CMK (cell line): ENCODE data around the gene KLHL6.
"Not testable (repeated sequence)": the region's sequence is repeated elsewhere in the genome, so short reads cannot be mapped to it uniquely, and the experiment has no call there.

ENCODE experiments used
- DNase-seq: peaks from one replicate; pipeline ENCODE4 v3.0.0-alpha.2; 2010; ENCODE audit warnings: low read depth

KLHL6 gene

DNA sequence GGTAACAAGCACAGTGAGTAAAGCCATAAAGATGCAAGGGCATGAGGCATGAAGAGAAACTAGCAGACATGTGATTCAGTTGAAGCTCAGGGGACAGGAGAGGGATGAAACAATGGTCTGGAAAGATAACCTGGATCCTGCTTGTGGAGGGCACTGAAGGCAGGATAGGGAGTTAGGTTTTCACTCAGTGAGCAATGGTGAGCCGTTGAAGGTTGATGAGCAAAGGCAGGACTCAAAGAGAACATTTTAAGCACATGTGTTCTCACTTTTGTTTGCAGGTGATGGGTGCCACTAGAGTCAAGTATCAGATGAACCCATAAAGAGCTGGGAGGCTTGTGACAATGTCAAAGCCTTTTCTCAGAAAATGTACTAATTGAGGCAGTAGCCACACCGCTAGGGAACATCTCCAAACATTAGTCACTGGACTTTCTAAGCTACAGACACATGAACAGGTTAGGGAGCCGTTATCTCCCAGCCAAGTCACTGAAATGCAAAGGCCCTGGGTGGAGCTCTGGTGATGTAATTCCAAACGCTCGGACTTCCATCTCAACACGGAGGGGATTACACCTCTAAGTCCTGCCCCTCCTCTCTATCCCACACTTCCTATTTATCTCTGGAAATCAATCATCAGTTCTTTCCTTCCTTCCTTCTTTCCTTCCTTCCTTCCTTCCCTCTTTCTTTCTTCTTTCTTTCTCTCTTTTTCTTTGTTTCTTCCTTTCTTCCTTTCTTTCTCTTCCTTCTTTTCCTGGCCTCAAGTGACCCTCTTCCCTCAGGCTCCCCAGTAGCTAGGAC is 22.7 kb downstream of the KLHL6 start:
- no peak for DNase-seq

DNA sequence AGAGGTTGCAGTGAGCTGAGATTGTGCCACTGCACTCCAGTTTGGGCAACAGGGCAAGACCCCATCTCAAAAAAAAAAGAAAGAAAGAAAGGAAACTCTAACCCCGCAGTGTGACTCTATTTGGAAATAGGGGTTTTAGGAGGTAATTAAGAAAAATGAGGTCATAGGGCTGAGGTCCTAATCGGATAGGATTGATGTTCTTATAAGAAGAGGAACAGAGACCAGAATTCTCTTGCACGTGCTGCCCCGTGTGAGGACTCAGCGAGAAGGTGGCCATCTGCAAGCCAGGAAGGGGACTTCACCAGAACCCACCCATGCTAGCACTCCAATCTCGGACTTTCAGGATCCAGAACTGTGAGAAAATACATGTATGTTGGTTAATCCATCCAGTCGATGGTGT is 25.8 kb downstream of the KLHL6 start:
- no peak for DNase-seq

DNA sequence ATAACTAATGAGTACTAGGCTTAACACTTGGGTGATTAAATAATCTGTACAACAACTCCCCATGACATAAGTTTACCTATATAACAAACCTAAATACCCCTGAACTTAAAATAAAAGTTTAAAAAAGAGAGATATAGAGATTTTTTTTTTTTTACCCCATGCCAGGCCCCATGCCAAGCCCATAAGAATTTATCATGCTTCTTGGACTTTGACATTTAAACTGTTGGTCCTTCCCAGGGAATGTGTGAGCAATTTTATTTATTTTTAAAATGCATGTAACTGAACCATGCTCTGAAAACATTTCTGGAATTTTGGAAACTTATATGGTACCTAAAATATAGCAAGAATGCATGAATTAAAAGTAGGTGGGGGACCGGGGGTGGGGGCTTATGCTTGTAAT is 26.3 kb downstream of the KLHL6 start:
- DNase-seq: no peak

DNA sequence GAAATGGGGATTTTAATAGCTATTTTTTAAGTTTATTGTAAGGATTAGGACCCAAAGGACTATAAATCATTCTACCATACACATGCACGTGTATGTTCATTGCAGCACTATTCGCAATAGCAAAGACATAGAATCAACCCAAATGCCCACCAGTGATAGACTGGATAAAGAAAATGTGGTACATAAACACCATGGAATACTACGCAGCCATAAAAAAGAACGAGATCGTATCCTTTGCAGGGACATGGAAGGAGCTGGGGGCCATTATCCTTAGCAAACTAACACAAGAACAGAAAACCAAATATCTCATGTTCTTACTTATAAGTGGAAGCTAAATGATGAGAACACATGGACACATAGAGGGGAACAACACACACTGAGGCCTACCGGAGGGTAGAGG is 26.7 kb downstream of the KLHL6 start:
- not testable (repeated sequence) for DNase-seq

DNA sequence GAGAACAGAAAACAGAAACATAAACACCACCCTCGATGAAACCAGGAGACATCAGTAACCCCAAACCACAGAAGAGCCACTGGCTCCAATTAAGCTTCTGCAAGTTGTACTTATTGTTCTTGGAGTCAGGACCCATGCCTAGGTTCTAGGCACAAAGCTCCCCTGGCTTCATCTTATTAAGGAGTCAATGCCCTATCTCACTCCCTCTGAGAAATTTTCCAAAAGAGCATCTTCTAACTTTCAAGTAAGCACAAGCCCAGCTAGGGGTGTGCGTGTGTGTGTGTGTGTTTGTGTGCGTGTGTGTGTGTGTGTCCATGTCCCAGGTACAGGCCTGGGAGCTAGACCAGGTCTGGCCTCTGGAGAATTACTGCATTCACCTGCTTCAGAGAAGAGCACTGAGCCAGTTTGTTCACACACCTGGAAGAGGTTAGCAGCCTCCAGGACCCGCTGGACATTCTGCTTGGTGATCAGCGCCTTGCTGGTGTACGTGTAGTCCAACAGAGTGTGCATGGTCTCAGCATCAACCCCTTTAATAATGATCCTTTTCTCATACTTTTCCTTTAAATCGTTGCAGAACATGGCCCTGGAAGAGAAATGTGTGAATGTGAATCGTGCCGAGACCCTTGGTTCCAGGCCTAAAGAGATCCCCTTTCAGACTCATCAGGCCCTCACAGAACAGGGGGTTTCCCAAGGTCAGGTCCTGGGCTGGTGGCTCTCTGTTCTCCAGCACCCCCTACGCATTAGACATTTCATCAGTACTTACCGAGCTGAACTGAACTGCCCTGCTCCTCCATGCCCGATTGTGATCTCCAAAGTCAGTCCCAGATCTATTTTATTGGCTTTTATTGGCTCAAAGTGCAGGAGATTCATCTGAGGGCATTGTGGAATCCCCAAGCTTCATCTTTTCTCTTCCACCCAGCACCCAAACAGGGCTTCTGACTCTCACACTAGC is 27.8 kb downstream of the KLHL6 start:
- DNase-seq: no peak

DNA sequence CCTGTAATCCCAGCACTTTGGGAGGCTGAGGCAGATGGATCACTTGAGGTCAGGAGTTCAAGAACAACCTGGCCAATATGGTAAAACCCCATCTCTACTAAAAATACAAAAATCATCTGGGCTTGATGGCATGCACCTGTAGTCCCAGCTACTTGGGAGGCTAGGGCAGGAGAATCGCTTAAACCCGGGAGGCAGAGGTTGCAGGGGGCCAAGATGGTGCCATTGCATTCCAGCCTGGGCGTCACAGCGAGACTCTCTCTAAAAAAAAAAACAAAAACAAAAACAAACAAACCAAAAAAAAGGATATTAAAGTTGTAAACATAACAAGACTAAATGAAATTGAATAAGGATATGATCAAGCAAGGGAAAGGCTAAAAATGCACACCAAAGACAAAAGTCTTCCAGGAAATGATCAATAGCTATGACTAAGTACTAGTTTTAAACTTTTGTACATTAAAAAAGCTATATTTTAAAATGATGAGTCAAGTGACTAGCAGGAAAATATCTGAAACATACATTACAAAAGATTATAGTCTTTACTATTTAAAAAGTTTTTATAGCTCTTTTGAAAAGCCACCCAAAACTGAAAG is 28.6 kb downstream of the KLHL6 start:
- DNase-seq: no peak

DNA sequence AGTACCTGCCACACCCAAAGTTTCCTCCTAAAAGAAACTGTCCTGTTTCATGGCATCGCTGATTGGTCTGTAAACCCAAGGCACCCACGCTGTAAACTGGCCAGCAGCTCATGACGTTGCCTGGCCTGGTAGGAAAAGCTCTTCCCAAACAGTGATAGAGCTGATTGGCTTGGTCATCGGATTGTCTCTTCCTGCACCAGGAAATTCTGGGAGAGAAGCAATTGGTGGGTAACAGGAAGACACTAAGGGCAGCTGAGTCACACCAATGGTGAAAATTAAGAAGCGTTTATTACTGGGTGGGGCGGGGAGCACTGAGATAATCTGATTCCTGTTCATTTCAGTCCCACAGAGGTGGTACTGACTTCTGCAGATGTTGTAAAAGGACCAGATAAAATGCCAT is 31.0 kb downstream of the KLHL6 start:
- DNase-seq: no peak

DNA sequence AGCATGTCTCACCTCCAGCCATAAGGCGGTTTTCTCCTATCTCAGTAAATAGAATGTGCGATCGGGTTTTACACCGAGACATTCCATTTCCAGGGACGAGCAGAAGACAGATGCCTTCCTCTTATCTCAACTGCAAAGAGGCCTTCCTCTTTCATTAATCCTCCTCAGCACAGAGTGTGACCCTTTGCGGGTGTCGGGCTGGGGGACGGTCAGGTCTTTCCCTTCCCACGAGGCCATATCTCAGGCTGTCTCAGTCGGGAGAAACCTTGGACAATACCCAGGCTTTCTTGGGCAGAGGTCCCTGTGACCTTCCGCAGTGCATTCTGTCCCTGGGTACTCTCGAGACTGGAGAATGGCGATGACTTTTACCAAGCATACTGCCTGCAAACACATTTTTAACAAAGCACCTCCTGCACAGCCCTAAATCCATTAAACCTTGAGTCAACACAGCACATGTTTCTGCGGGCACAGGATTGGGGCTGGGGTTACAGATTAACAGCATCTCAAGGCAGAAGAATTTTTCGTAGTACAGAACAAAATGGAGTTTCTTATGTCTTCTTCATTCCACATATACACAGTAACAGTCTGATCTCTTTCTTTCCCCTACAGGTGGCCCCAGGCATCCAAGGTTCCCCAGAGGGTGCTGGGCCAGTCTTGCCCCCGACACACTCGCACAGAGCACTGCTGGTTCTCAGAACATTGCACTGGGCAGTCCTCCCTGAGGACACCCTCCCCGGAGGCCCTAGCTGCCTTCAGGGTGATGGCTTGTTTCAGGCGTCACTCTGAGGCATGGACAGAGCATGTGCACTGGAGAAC is 34.6 kb downstream of the KLHL6 start:
- not testable (repeated sequence) for DNase-seq

DNA sequence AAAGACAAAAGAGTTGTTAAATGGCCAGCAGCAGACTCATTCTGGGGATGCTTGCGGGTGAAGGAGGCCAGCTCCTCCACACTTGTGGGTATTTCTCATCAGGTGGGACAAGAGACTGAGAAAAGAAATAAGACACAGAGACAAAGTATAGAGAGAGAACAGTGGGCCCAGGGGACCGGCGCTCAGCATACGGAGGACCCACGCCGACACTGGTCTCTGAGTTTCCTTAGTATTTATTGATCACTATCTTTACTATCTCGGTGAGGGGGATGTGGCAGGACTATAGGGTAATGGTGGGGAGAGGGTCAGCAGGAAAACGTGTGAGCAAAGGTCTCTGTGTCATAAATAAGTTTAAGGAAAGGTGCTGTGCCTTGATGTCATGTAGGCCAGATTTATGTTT is 35.2 kb downstream of the KLHL6 start:
- DNase-seq: not testable (repeated sequence)

DNA sequence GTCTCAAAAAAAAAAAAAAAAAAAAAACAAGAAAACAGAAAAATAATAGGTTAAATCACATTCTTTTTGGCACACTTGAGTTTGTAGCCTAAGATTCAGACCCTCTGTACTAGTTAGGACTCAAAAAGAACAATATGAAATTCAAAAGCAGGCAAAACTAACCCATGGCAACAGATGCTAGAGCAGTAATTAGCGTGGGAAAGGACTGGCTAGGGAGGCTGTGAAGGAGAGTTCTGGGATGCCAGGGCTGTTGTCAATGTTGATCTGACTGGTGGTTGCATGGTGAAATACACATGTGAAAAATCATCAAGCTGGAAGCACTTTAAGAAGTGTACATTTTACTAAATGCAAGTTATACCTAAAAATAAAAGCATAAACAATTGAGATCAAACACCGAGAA is 35.6 kb downstream of the KLHL6 start:
- DNase-seq: no peak

DNA sequence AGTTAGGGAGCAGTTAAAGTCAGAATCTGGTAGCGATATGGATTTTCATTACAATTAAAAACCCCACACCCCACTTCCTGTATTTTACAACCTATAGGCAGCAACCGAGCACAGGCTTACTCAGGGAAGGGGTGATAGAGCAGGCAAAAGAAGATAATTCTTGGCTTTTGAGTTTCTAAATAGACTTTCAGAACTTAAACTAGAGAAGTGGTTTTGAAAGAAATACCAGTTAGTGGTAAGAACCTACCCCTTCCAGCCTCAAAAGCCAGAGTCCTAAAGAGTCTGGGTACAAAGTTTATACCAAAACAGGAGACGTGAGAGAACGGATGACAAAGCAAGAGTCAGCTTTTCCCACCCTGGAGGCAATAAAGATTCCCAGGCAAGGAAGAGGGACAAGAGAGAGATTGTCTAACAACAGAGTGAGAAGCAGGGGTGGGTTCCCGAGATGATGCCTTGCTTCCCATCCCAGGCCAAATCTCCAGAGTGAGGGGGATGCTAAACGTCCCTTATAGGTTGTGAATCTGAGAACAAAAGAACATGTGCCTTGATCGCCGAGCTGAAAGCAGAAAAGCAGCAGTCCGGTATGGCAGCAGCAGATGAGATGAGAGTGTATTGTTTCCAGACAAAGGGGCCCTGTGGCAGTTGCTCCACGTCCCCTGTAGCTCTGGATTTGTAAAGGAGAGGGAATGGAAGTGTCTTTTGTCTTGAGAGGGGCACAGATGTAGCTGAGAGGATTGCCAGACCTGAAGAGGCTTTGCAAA is 36.8 kb downstream of the KLHL6 start:
- DNase-seq: no peak

DNA sequence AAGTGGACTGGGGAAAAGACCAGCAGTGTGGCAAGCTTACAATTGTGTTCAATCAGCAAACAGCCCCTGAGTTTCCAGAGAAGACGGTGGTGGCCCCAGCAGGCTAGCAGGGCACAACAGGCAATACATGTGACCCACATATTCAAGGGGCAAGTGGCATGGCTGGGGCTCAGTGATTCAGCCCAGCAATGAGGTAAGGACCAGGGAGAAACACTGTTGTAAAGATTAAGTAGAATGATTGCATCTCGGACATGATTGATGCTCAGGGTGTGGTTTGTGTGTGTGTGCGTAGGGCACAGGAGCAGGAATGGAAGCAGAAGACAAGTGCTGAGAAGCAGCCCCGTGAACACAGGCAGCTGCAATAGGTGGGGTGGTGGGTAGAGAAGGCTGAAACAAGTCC is 37.9 kb downstream of the KLHL6 start:
- DNase-seq: no peak

DNA sequence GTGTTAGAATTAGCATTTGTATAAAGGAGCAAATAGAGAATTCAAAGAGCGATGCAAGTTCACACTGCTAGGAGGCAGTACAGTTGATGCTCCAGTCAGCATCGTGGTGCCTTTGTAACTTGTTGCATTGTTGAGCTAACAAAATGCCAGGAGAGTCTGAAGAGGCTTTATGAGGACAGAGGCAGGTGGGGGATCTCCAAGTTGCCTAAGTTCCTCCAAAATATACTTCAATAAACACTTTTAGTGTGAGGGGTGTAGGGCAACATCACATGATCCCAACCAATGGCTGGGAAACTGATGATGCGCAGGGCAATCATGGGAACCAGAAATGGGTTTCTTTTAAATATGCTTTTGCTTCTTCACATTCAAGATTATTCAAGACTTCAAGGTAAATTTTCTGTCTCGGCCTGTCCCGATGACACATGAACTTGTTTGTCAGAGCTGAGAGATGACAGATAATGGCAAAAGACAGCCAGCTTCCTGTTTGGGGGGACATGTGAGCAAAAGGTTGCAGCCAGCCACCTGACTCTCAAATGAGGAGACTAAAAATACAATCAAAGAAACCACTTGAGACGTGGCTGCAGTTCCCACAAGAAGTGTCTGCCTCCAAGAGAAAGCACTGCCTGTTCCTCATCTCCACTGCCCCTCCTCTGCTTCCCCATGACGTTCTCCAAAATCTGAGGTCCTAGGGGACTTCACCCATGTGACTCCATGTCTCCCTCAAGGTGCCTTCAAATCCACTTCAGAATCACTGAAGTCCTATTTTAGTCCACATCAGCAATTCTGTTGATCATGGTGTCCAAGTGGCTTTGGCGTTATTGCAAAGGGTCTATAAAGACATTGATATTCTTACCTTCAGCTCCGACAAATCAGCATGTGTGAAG is 39.3 kb downstream of the KLHL6 start:
- DNase-seq: no peak

DNA sequence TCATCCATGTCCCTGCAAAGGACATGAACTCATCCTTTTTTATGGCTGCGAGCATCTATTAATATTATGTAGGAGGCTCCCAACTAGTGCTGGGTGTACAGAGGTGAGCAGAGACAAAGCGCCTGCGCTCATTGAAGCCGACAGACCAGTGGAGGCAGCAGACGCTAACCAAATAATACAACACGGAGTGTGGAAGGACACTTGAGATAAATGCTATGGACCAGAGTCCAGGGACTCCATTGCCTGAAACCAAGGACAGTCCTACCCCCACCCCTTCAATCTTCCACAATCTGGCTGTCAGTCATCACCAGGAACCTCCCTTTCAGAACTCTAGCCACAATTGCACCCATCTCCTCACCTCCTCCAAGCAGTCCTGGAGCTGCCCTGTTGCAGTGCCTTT is 41.5 kb downstream of the KLHL6 start:
- no peak for DNase-seq

DNA sequence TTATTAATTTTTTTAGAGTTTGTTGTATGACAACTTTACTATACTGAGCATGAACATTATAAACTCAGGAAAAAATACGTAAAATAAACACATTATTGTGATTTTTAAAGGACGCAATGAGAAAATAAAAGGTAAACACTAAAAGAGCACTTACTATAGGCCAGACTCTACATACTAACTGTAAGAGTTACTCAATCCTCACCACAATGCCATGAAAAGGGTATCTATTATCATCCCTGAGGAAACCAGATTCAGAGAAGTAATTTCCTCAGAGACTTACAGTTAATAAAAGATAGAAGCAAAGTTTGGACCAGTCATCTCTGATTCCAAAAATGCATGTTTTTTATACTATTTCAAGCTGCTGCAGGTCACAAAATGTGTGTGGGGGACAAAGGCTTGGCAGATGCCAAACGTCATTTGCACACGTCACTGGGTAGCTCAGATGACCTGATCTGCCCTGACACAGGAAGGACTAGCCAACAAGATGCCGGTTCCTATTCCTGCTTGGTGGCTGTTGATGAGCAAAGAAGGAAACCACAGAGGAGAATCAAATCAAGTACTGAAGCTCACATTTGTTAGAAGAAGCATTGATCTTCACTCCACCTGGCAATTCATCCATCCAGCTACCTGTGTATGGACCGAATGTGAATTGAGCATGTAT is 42.3 kb downstream of the KLHL6 start:
- DNase-seq: peak; percentile 36

DNA sequence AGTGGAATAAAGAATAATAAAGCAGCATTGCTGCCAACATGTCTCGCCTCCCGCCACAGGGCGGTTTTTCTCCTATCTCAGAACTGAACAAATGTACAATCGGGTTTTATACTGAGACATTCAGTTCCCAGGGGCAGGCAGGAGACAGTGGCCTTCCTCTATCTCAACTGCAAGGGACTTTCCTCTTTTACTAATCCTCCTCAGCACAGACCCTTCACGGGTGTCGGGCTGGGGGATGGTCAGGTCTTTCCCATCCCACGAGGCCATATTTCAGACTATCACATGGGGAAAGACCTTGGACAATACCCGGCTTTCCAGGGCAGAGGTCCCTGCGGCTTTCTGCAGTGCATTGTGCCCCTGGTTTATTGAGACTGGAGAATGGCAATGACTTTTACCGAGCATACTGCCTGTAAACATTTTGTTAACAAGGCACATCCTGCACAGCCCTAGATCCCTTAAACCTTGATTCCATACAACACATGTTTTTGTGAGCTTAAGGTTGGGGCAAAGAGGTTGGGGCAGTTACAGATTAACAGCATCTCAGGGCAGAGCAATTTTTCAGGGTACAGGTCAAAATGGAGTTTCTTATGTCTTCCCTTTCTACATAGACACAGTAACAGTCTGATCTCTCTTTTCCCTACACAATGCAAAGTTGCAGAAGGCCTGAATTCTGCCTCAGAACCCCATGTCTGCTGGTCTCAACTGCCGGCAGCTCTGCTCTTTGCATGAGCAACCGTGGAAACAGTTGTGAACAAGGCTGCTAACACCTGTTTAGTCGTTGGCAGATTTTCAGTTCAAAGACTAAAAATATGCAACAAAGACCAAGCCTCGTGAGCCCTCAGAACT is 44.0 kb downstream of the KLHL6 start:
- not testable (repeated sequence) for DNase-seq

DNA sequence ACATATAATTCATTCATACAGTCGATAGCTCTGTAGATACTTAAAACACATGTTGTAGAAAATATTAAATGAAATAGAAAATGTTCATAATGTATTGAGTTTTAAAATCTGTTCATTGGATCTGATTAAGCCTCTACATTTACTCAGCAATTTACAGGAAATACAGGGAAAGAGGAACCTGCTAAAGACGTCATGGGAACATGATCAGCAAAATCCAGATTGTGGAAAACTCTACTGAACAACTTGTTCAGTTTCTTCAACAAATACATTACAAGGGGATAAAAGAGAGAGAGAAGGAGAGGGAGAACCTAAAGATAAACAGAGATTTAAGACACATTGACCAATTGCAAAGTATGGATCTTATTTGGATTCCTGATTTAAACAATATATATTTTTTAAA is 46.7 kb downstream of the KLHL6 start:
- DNase-seq: no peak

DNA sequence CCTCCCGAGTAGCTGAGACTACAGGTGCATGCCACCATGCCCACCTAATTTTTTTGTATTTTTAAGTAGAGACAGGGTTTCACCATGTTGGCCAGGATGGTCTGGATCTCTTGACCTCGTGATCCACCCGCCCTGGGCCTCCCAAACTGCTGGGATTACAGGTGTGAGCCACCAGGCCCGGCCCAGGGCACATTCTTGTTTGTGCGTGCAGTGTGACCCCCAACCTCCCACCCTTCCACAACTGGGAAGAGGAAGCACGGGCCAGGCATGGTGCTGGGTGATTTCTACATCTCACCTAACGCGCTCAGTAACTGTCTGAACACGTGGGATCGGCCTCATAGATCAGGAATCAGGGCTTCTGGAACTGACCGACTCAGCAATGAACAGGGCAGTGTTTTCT is 48.0 kb downstream of the KLHL6 start:
- no peak for DNase-seq
